DMS79 (cell line): ENCODE measurements around the gene ADCY1.

Experiments used
- DNase-seq: peaks from one replicate; lab custom pipeline; 2025; lab: John Stamatoyannopoulos, UW

ADCY1 gene

DNA sequence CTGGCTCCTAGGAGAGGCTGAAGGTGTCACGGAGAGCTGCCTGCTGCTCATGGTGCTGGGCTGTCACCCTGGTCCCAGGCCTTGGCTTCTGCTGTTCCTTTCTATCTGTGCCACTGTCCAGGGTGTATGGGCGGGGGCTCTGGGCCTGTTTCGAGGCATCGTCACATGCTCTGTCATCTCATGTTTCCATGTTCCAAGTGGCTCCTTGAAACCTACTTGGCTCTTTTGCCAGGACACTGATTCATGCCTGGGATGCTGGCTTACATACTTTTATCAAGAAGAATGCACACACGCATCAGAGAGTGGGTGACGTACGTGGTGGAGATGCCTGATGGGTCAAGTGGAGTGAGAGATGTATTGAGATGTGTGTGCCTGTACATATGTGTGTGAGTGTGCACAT lies 50.9 kb downstream of the ADCY1 start:
- no peak for DNase-seq

DNA sequence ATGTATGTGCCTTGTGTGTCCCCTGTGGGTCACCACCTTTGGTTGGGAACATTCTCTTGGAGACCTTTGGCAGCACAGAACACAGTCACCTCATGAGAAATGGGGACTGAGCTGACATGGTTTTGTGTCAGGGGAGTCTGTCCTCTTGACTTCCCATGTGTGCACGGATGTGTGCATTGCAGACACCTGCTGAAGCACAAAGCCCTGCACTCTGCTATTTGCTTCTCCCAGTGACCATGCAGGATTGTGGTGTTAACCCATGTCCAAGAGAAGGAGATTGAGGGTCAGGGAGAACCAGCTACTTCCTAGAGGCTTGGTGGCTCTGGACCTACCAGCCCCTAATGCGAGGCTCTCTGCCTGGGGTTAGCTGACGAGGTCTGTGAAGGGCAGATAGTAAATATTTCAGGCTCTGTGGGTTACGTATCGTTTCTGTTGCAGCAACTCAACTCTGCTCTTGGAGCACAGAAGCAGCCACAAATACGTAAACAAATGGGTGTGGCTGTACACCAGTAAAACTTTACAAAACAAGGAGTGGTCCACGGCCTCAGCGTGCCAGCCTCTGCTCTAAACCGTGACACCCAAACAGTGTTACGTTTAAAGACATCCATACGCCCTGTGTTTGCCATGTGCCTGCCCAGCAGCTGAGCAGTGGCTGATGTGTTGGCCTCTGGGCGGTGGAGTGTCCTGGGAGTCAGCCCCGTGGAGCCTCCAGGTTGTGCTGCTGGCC lies 51.7 kb downstream of the ADCY1 start:
- no peak for DNase-seq

GRCh38 chr7:45626441-45627430 lies 52.6 kb downstream of the ADCY1 start:
- no peak for DNase-seq

DNA sequence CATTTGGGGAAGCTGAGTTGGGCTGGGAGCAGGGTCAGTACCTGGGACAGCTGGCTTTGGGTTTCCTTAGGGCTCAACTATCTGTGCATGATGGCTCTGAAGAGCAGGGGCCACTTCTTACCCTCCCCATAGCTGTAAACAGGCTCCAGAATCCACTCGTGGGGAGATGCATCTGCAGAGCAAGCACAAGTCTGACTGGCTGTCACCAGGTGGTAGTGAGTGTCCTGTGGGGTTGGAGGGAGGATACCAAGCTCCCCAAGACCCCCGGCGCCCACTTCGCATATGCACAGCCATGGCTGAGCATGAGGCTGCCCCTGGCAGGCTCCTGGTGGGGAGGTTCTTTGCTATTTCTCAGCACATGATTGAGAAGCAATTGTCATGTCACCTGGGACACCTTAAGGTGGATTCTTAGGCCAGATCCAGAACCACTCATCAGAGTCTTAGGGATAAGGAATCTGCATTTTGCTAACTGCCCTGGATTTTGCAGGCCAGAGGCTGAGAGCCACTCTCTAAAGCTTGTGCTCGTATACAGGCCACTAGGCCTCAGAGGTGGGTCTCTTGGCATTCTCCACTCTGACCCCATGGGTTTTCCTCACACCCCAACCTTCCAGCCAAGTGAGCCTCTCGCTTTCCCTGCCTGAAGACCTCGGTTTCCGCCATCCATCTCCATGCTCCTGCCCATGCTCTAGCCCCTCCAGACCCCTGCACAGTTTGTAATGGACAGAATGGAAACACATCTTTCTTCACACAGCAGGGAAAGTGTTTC lies 53.7 kb downstream of the ADCY1 start:
- no peak for DNase-seq

- no peak for DNase-seq
Observed at GRCh38 chr7:45631569-45631968, 57.4 kb downstream of the ADCY1 start.

DNA sequence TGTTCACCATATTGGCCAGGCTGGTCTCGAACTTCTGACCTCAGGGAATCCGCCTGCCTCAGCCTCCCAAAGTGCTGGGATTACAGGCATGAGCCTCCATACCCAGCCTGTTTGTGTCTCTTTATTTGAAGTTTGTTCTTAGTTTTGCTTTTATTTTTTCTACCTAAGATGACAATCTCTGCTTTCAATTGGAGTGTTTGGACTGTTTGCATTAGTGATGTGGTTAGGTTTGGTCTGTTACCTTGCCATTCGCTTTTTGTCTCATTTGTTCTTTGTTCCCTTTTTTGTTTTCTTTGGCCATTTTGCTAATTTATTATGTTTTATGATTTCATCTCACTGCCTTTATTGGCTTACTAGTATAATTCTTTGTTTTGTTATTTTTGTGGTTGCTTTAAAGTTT lies 62.6 kb downstream of the ADCY1 start:
- DNase-seq = no peak

DNA sequence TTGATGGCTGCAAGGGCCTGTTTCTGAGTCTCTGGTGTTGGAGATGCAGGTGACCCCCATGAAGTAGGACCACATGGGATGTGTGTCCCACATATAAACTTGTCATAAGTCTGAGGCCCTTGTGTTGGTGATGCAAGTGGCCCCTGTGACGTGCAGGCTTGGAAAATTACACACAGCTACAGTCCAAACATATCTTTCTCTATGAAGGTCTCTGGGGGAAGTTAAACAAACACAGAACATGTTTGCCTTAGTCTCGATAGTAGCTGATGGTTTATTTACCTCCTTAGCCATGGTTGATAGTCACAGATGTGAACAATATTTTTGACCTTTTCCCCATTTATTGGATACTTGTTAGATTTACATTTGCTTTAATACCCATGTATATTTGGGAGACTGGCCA lies 64.7 kb downstream of the ADCY1 start:
- DNase-seq = no peak

DNA sequence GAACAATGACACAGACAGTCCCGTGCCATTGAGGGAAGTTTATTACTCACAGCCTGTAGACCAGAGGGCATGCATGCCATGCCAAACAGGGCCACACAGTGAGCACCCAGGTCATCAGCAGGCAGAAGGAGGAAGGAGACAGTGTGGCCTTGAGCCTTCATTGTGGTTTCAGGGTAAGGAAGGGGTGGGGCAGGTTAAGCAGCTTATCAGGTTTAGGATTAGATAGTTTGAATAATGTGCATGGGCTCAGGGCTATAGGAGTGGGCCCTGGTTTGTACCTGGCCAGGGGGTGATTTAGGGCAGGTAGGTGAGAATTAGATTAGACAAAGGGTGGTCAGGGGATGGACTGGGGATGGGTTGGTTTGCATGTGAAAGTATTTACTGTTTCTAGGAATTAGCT lies 67.9 kb downstream of the ADCY1 start:
- DNase-seq = no peak

DNA sequence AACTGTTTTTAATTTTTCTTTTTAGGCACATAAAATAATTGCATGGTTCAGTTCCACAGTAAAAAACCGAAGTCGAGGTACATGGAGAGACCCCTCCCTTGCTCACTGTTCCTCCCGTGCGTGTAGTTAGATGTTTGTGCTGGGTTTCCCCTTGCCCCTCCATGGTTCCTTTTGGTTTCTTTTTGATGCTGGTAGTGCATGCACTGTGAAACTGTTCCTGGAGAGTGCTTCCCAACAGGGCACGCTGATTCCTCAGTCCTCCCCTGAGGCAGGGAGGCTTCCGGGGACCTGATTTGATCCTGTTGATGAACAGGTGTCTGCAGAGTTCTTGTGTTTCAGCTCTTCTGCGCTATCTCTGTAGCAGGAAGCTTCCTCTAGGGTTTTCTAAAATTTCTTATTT lies 69.5 kb downstream of the ADCY1 start:
- DNase-seq = no peak

DNA sequence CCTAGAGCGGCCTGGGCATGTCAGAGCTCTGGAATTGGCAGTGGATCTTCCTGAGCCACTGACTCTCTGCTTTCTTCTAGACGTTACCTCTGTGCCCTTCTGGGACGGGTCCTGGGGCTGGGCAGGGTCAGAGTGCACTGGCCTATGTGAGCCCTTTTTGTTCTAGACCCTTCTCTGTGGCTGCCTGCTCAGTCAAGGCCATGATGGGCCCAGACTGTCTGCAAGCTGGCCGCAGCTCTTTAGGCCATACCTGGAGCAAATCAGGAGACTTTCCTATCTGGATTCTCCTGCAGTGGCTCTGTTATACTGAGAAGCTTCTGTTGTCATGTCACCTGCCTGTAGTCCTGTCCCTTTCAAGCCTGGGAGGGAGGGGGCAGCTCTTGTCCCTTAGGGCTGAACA lies 70.1 kb downstream of the ADCY1 start:
- DNase-seq = no peak

DNA sequence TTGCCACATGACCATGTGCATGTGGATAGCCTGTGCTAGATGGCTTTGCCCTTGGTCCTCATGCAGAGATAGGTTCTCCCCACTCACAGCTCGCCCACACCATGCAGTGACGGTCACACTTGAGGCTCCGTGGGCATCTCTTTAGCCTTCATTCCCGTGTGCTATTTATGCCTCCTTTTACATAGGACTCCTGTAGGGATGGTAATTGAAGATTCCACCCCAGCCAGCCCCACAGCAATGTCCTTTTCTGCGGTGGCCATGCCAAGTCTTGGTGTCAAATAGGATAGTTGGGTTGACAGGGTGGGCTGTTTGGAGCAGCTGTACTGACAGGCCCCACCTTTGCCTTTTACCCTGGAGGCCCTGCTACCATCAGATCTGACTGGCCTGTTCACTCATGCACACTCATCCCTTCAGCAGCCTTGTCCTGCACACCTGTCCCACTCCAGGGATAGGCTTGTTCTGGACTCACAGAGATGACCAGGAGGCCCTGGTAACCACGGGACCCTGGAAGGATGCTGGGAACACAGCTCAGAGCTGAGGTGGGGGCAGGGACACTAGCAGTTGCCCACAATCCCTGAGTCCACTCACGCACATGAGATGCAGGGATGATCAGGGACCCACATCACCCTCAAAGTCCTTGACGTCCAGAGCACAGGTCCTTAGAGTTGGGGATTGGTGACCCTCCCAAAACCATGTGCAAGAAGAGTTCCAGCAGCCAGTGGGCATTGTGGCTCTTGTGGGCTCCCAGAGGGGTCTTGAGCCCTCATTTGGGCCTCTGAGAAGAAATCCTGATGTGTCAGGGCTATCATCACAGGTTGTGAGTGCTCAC lies 71.2 kb downstream of the ADCY1 start:
- DNase-seq = no peak

- DNase-seq = no peak
Observed at GRCh38 chr7:45646207-45646821, 72.1 kb downstream of the ADCY1 start.

DNA sequence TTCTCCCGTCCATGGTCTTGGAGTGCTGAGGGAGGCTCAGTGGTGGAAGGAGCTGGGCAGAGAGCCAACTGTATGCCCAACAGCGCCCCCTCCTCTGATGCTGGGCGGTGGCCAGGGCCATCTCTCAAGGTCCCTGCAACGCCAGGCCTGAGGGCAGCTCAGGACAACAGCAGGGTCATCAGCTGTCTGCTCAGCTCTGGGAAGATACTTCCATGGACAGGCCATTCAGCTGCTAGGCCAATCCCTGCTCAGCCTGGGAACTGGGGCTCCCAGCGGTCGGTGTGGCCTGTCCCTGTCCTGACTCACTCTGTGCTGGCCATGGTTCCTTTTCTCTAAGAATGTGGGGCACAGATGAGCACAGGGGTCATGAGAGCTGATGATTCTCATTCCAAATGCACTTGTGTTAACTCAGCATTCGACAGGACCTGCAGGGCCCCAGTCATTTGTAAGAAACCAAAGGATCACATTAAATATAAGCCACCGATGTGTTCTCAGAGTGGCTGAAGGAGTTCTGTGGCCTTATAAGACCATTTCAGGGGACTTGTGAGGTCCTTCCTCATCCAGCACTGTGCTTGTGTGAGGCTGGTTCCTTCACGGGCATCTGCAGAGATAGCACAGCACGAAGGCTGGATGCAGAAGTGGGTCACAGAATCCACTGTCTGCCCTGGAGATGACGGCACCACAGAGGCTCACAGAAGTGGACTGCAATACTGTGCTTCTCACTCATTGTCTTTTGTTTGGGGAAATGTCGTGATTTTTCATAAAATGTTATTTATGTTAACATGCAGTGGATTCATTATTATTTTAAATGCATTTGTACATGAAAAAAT lies 73.0 kb downstream of the ADCY1 start:
- DNase-seq = no peak

DNA sequence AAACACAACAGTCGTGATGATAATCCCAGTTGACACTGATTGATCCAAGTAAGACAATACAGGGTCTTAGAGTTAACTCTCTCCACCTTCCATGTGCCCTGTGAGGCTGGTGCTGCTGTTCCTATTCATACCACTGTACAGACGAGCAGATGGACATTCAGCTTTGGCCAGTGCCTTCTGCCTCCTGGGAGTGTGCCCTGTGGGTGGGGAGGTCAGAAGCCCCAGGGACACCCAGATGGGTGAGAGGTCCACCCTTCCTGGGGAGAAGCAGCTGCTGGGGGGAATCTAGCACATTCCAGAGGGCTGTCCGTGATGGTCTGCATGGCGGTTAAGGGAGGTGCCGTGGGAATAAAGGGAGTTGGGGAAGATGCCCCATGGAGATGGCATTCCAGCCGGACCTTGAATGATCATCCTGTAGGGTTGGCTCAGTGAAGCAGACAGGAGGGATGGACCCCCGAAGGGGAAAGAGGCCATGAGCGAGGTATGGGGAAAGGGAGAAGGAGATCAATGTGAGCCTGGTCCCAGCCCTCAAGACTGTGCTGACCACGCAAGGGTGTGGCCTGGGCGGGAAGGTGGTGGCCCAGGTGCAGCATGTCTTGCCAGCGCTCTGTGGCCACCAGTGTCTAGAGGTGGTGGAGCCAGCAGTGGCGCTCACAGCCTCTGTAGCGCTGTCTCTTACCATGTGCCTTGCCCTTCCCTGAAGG lies 74.0 kb downstream of the ADCY1 start:
- DNase-seq = no peak

- no peak for DNase-seq
Observed at GRCh38 chr7:45648671-45648995, 74.5 kb downstream of the ADCY1 start.

GRCh38 chr7:45649560-45650346 lies 75.6 kb downstream of the ADCY1 start:
- no peak for DNase-seq

DNA sequence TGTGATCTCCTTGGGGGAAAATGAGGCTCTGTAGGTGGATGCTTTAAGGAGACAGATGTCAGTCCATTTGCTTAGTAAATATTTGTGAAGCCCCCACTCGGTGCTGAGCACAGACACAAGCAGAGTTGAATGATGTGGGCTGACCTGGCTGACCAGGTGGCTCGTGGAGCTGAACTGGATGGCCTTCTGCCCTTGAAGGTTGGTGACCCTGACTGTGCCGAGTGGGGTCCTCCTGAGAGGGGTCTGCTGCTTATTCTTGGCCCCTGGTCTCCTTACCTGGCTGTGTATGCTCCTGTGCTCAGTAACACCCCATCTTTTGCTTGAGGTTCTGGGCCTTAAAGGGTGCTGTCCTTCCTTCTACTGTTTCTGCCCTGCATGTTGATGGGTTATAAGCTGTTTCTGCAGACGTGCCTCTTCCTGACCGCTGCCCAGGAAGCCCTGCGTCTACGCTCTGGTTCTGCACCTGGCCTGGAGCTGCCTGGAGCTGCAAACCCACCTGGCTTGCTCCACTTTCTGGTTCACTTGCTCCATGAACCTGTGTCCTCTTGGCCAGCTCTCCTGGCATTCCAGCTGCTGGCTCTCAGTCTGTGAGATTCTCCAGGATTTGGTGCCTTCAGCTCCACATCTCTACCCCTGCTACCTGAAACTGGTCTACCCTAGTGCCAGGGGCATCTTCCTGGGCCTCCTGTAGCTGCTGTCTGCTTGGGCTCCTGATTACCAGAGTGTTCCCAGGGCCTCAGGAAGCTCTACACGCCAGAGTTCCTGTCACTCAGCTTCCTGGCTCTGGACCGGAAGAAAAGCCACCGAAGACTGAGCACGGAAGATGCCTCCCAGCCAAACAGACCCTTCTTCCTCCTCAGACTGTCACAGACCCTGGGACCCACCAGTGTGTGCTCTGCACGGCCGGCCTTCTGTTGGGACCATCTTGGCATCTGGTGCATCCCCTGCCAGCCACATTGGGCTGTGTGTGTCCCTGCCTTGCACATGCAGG lies 76.5 kb downstream of the ADCY1 start:
- DNase-seq = no peak

GRCh38 chr7:45651540-45651939 lies 77.4 kb downstream of the ADCY1 start:
- no peak for DNase-seq
